Measurements from ENCODE around the gene KEAP1. TPM values are rescaled to one million over a fixed set of nuclear protein-coding genes. Genes with fewer than 3 reads are reported as not detected.

The KEAP1 gene
- total and polyA plus RNA-seq, 9 of the 15 experiments (the other 6 are each of a cell fraction or from before 2014, with no cell fraction given), result 2.1 to 95.6 (median 64.3) TPM

- TF ChIP-seq ZBTB11 (CRISPR knock-in tag; IDR thresholded peaks at IDR 0.05) (peak in 1 of 3 experiments; percentile 81; a peak in 2 of 6 replicates), KAT2B (IDR thresholded peaks at IDR 0.05; ENCODE audit: low read depth, low read length) (no peak), KDM4B (IDR thresholded peaks at IDR 0.05; ENCODE audit: borderline replicate concordance in 2 of 2, low read depth in 1 of 2) (0 out of 4 replicates have a peak, but pooled peaks of 1 of the 2 experiments have one; percentile 51), ZNF395 (CRISPR knock-in tag; IDR thresholded peaks at IDR 0.05) (peak; percentile 88; the same call in 1 of the 2 replicates), ZBTB7A (IDR thresholded peaks at IDR 0.05; ENCODE audit: borderline replicate concordance, control insufficient read depth, low read depth, low read length) (peak; percentile 96), SRSF1 (IDR thresholded peaks at IDR 0.05; ENCODE audit: low read depth, low read length) (no peak), TRIM24 (IDR thresholded peaks at IDR 0.05) (peak; percentile 57 to 81; a peak in 3 of 4 replicates), SMARCA4 (IDR thresholded peaks at IDR 0.05) (peak; percentile 70), HMGN3 (IDR thresholded peaks at IDR 0.05; ENCODE audit: borderline replicate concordance, extremely low read depth, insufficient read length, low read depth, low read length) (peak; percentile 99), RFX1 (IDR thresholded peaks at IDR 0.05) (no peak)
Measured at GRCh38 chr19:10543420-10544241, 40.5 kb upstream of the KEAP1 start, which contains the start of gene ATG4D (continued).

All from K562 (cell line).